Measurements from ENCODE around the gene SCN7A. TPM values are rescaled to one million over a fixed set of nuclear protein-coding genes. Genes with fewer than 3 reads are reported as not detected.

The SCN7A gene
- total RNA-seq, 5 donors from 2014 or later (not counting 1 experiment from before 2014, with no cell fraction given) = 0.03 to 0.09 TPM; not detected in 3

DNA sequence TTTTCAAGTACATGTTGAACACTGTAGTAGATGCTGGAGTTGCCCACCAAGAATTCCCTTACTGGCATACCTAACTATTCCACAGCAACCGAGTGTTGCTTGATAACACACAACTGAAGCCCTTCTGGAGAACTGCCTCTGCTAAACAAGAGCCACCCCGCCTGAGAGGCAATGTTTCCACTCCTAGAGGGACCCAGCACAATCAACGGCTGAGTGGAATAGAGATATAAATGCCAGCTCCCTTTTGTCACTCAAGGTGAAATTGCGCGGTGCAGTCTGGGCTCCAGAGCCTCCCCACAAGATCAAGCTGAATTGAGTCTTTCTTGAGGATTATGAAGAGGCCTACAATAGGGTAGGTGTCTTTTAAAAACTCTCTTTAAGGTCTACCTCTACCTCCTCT is 69.2 kb downstream of the SCN7A start:
- Mint-ChIP-seq H3K4me1 (no peaks in the 10 kb centered on the region), H3K36me3 (no peaks in the 10 kb centered on the region), H3K27me3 (no peaks in the 10 kb centered on the region), H3K9me3 (no peaks in the 10 kb centered on the region), H3K27ac (no peak overlapping the region), H3K4me3 (no peak overlapping the region)
- Histone ChIP-seq H3K27me3 (replicated peaks in 1 of 2; ENCODE audit: control insufficient read depth in 2 of 2, extremely low read depth in 1 of 2, insufficient read depth in 2 of 2, low read length in 1 of 2) (no peaks in the 10 kb centered on the region), H3K4me1 (ENCODE audit: control insufficient read depth in 1 of 2, extremely low read depth in 1 of 2, insufficient read depth in 2 of 2, low read length in 2 of 2) (no peaks in the 10 kb centered on the region), H3K36me3 (ENCODE audit: control insufficient read depth in 2 of 2, extremely low read depth in 1 of 2, insufficient read depth in 1 of 2, low read length in 1 of 2) (no peaks in the 10 kb centered on the region), H3K4me3 (ENCODE audit: control insufficient read depth in 1 of 2, extremely low read depth in 1 of 2, low read length in 1 of 2) (no peak overlapping the region), H3K27ac (ENCODE audit: low read length) (no peak overlapping the region), H3K9me3 (no peaks in the 10 kb centered on the region)
- no peak for DNase-seq
- POLR2A ChIA-PET = no interaction called here
- WGBS (ENCODE audit: insufficient coverage) = 100% methylated on average over 1 of the region's 5 CpGs
- CTCF ChIA-PET = no interaction called here
- ATAC-seq (replicated peaks in 1 of 4) = peak in 1 of 4 experiments; percentile 11

- H3K27me3 ChIP-seq (replicated peaks in 1 of 2; ENCODE audit: control insufficient read depth in 2 of 2, extremely low read depth in 1 of 2, insufficient read depth in 2 of 2, low read length in 1 of 2) = no peaks in the 10 kb centered on the region
- no peaks in the 10 kb centered on the region for H3K4me1 ChIP-seq (ENCODE audit: control insufficient read depth in 1 of 2, extremely low read depth in 1 of 2, insufficient read depth in 2 of 2, low read length in 2 of 2)
- WGBS (ENCODE audit: insufficient coverage) = no CpG with 5 or more reads among the region's 2 CpGs
- DNase-seq (no peak), ATAC-seq (replicated peaks in 1 of 4) (no peak)
- no peaks in the 10 kb centered on the region for H3K9me3 ChIP-seq
- Mint-ChIP-seq H3K4me1 (no peaks in the 10 kb centered on the region), H3K4me3 (no peak overlapping the region), H3K27ac (no peak overlapping the region), H3K27me3 (no peaks in the 10 kb centered on the region), H3K9me3 (no peaks in the 10 kb centered on the region), H3K36me3 (no peaks in the 10 kb centered on the region)
- H3K27ac ChIP-seq (ENCODE audit: low read length) = no peak overlapping the region
- CTCF ChIA-PET = no interaction called here
- H3K36me3 ChIP-seq (ENCODE audit: control insufficient read depth in 2 of 2, extremely low read depth in 1 of 2, insufficient read depth in 1 of 2, low read length in 1 of 2) = no peaks in the 10 kb centered on the region
- H3K4me3 ChIP-seq (ENCODE audit: control insufficient read depth in 1 of 2, extremely low read depth in 1 of 2, low read length in 1 of 2) = no peak overlapping the region
- POLR2A ChIA-PET = no interaction called here
These were observed 74.5 kb downstream of the SCN7A start for GRCh38 chr2:166419616-166419934.

GRCh38 chr2:166418853-166419615 is 75.0 kb downstream of the SCN7A start:
- no peaks in the 10 kb centered on the region for H3K36me3 Mint-ChIP-seq
- H3K27me3 Mint-ChIP-seq = no peaks in the 10 kb centered on the region
- Histone ChIP-seq H3K4me1 (ENCODE audit: control insufficient read depth in 1 of 2, extremely low read depth in 1 of 2, insufficient read depth in 2 of 2, low read length in 2 of 2) (no peaks in the 10 kb centered on the region), H3K4me3 (ENCODE audit: control insufficient read depth in 1 of 2, extremely low read depth in 1 of 2, low read length in 1 of 2) (no peak overlapping the region), H3K9me3 (no peaks in the 10 kb centered on the region), H3K27me3 (replicated peaks in 1 of 2; ENCODE audit: control insufficient read depth in 2 of 2, extremely low read depth in 1 of 2, insufficient read depth in 2 of 2, low read length in 1 of 2) (no peaks in the 10 kb centered on the region), H3K27ac (ENCODE audit: low read length) (no peak overlapping the region), H3K36me3 (ENCODE audit: control insufficient read depth in 2 of 2, extremely low read depth in 1 of 2, insufficient read depth in 1 of 2, low read length in 1 of 2) (no peaks in the 10 kb centered on the region)
- CTCF ChIA-PET = no interaction called here
- H3K4me1 Mint-ChIP-seq = no peaks in the 10 kb centered on the region
- H3K27ac Mint-ChIP-seq = no peak overlapping the region
- POLR2A ChIA-PET = no interaction called here
- no peak for DNase-seq
- H3K9me3 Mint-ChIP-seq = no peaks in the 10 kb centered on the region
- no CpG with 5 or more reads among the region's 5 CpGs for WGBS (ENCODE audit: insufficient coverage)
- no peak for ATAC-seq (replicated peaks in 1 of 4)
- H3K4me3 Mint-ChIP-seq = no peak overlapping the region

GRCh38 chr2:166417669-166418068 is 76.4 kb downstream of the SCN7A start:
- H3K4me3 Mint-ChIP-seq = no peak overlapping the region
- no CpG with 5 or more reads among the region's 2 CpGs for WGBS (ENCODE audit: insufficient coverage)
- Histone ChIP-seq H3K36me3 (ENCODE audit: control insufficient read depth in 2 of 2, extremely low read depth in 1 of 2, insufficient read depth in 1 of 2, low read length in 1 of 2) (no peaks in the 10 kb centered on the region), H3K4me3 (ENCODE audit: control insufficient read depth in 1 of 2, extremely low read depth in 1 of 2, low read length in 1 of 2) (no peak overlapping the region), H3K27ac (ENCODE audit: low read length) (no peak overlapping the region), H3K27me3 (replicated peaks in 1 of 2; ENCODE audit: control insufficient read depth in 2 of 2, extremely low read depth in 1 of 2, insufficient read depth in 2 of 2, low read length in 1 of 2) (no peaks in the 10 kb centered on the region), H3K4me1 (ENCODE audit: control insufficient read depth in 1 of 2, extremely low read depth in 1 of 2, insufficient read depth in 2 of 2, low read length in 2 of 2) (no peaks in the 10 kb centered on the region), H3K9me3 (no peaks in the 10 kb centered on the region)
- no peak overlapping the region for H3K27ac Mint-ChIP-seq
- no peaks in the 10 kb centered on the region for H3K4me1 Mint-ChIP-seq
- no peaks in the 10 kb centered on the region for H3K27me3 Mint-ChIP-seq
- no peaks in the 10 kb centered on the region for H3K9me3 Mint-ChIP-seq
- no peak for ATAC-seq (replicated peaks in 1 of 4)
- ChIA-PET CTCF (no interaction called here), POLR2A (no interaction called here)
- no peak for DNase-seq
- H3K36me3 Mint-ChIP-seq = no peaks in the 10 kb centered on the region

DNA sequence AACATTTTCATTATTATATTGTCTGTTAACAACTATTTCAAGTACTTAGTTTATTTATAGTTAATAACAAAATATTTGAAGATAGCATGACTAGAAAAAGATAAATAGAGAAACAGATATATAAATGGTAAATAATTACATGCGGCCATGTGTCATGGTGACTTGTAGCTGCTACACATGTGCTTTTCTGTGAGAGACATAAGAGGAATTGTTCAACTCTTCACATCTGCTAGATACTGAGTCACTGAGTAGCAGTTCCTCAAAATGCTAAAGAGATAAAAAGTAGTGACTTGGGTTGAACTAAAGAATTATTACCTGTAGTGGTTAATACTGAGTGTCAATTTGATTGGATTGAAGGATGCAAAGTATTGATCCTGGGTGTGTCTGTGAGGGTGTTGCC is 80.8 kb downstream of the SCN7A start:
- Mint-ChIP-seq H3K27ac (no peak overlapping the region), H3K4me1 (no peaks in the 10 kb centered on the region), H3K9me3 (no peaks in the 10 kb centered on the region), H3K27me3 (no peaks in the 10 kb centered on the region), H3K36me3 (no peaks in the 10 kb centered on the region), H3K4me3 (no peak overlapping the region)
- H3K4me3 ChIP-seq (ENCODE audit: control insufficient read depth in 1 of 2, extremely low read depth in 1 of 2, low read length in 1 of 2) = no peak overlapping the region
- H3K27me3 ChIP-seq (replicated peaks in 1 of 2; ENCODE audit: control insufficient read depth in 2 of 2, extremely low read depth in 1 of 2, insufficient read depth in 2 of 2, low read length in 1 of 2) = no peaks in the 10 kb centered on the region
- ChIA-PET CTCF (no interaction called here), POLR2A (no interaction called here)
- DNase-seq = no peak
- no peak for ATAC-seq (replicated peaks in 1 of 4)
- no peaks in the 10 kb centered on the region for H3K4me1 ChIP-seq (ENCODE audit: control insufficient read depth in 1 of 2, extremely low read depth in 1 of 2, insufficient read depth in 2 of 2, low read length in 2 of 2)
- no peaks in the 10 kb centered on the region for H3K9me3 ChIP-seq
- H3K36me3 ChIP-seq (ENCODE audit: control insufficient read depth in 2 of 2, extremely low read depth in 1 of 2, insufficient read depth in 1 of 2, low read length in 1 of 2) = no peaks in the 10 kb centered on the region
- WGBS (ENCODE audit: insufficient coverage) = no CpG with 5 or more reads among the region's 1 CpG
- no peak overlapping the region for H3K27ac ChIP-seq (ENCODE audit: low read length)

DNA sequence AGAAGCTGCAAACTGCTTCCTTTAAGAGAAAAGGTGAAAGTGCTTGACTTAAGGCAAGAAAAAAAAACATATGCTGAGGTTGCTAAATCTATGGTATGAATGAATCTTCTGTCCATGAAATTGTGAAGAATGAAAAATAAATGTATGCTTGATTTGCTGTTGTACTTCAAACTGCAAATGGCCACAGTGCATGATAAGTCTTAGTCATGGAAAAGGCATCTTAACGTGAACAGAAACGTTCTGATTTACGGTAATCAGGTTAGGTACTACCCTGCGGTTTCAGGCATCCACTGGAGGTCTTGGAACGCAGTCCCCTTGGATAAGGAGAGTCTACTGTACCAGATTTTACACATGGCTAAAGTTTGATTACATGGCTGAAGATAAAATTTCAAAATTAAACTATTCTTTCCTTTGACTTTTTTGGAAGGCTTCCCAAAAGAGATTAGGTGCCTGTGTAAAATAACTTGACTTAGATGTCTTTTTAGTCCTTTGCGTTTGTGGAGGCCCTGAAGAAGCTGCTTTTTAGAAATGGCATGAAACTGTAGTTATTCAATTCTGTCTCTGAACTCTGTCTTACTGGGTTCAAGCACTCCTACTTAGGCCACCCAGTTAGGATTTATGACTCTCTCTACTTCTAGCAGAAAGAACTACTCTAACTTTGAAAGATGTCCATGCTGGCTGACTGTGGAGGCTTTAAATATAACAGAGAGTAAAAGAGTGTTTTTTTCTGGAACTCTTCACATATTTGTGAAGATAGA is 82.4 kb downstream of the SCN7A start:
- Mint-ChIP-seq H3K27me3 (no peaks in the 10 kb centered on the region), H3K27ac (no peak overlapping the region), H3K9me3 (no peaks in the 10 kb centered on the region), H3K4me1 (no peaks in the 10 kb centered on the region), H3K4me3 (no peak overlapping the region), H3K36me3 (no peaks in the 10 kb centered on the region)
- WGBS (ENCODE audit: insufficient coverage) = 84% methylated on average over 3 of the region's 6 CpGs
- ATAC-seq (replicated peaks in 1 of 4) (no peak), DNase-seq (no peak)
- Histone ChIP-seq H3K27ac (ENCODE audit: low read length) (no peak overlapping the region), H3K9me3 (no peaks in the 10 kb centered on the region), H3K36me3 (ENCODE audit: control insufficient read depth in 2 of 2, extremely low read depth in 1 of 2, insufficient read depth in 1 of 2, low read length in 1 of 2) (no peaks in the 10 kb centered on the region), H3K4me3 (ENCODE audit: control insufficient read depth in 1 of 2, extremely low read depth in 1 of 2, low read length in 1 of 2) (no peak overlapping the region), H3K27me3 (replicated peaks in 1 of 2; ENCODE audit: control insufficient read depth in 2 of 2, extremely low read depth in 1 of 2, insufficient read depth in 2 of 2, low read length in 1 of 2) (no peaks in the 10 kb centered on the region), H3K4me1 (ENCODE audit: control insufficient read depth in 1 of 2, extremely low read depth in 1 of 2, insufficient read depth in 2 of 2, low read length in 2 of 2) (no peaks in the 10 kb centered on the region)
- POLR2A ChIA-PET = no interaction called here
- CTCF ChIA-PET = no interaction called here

All from T-cell (primary cell).